D721Med (cell line): ENCODE data around the gene NPIPB12.
"Not testable (repeated sequence)": the region's sequence is repeated elsewhere in the genome, so short reads cannot be mapped to it uniquely, and the experiment has no call there.

Experiments
- DNase-seq: peaks from one replicate; pipeline ENCODE4 v3.0.0; 2011; ENCODE audit warnings: low spot score; ENCODE audit not compliant: insufficient read length
- FAIRE-seq: peaks from 2 replicates; lab custom pipeline; 2011; peaks lifted over from hg19 to GRCh38; lab: Jason Lieb, UNC

NPIPB12 gene

GRCh38 chr16:29506308-29506707 is at the start of gene NPIPB12:
Gene NPIPB12, minus strand, starts transcription at chr16:29506408.
- not testable (repeated sequence) for FAIRE-seq, DNase-seq

DNA sequence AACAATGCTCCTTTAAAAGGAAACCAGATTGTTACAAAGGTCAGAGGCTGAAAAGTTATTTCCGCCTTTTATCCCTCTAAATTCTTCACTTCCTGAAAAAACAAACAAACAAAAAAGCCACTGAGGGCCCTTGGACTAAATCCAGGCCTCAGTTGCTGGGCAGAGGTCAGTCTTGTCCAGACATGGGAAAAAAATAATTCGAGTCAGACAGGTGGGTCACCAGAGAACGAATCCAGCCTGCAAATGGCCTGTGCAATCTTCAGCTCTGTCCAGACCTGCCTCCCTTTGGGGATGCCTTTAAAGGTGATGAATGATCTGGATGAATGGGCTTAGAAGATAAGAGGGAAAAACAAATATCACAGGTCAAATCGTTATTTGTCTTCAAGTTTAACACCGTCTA is 15.3 kb upstream of the NPIPB12 start:
- not testable (repeated sequence) for FAIRE-seq, DNase-seq

DNA sequence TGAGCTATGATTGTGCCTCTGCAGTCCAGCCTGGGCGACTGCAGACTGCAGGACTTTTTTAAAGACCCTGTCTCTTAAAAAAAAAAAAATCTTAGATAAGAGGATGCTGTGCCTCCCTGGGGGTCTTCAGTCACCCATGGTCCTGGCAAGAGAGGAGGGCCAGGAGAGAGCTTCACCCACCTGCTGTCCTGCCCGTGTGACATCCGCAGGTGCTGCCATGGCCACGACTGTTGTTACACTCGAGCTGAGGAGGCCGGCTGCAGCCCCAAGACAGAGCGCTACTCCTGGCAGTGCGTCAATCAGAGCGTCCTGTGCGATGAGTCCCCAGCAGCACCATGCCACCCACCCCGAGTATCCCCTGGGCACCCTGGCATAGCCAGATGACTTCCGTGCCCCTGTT is 23.9 kb downstream of the NPIPB12 start:
- FAIRE-seq, DNase-seq: not testable (repeated sequence)

DNA sequence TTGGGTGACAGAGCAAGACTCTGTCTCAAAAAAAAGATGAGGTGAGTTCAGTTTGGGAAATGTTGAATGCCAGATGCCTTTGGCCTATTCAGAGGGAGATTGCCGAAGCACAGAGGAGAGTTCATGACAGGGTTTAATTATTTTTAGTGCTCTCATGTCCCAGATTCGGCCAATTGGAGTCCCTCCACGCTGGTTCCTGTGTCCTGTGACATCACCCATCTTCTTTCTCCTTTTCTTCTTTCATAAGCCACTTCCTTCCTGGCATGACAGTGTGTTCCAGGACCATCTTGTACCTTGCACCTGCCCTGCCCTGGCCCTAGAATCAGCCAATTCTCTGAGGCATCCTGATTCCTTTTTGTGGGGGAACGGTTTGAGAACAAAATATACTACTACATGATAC is 34.1 kb downstream of the NPIPB12 start:
- not testable (repeated sequence) for DNase-seq, FAIRE-seq

- not testable (repeated sequence) for FAIRE-seq, DNase-seq
Observed at GRCh38 chr16:29469660-29470059, 36.5 kb downstream of the NPIPB12 start.

- not testable (repeated sequence) for DNase-seq, FAIRE-seq
Observed at GRCh38 chr16:29467654-29468366, 38.4 kb downstream of the NPIPB12 start.

- not testable (repeated sequence) for FAIRE-seq, DNase-seq
Observed at GRCh38 chr16:29466904-29467303, 39.3 kb downstream of the NPIPB12 start.

DNA sequence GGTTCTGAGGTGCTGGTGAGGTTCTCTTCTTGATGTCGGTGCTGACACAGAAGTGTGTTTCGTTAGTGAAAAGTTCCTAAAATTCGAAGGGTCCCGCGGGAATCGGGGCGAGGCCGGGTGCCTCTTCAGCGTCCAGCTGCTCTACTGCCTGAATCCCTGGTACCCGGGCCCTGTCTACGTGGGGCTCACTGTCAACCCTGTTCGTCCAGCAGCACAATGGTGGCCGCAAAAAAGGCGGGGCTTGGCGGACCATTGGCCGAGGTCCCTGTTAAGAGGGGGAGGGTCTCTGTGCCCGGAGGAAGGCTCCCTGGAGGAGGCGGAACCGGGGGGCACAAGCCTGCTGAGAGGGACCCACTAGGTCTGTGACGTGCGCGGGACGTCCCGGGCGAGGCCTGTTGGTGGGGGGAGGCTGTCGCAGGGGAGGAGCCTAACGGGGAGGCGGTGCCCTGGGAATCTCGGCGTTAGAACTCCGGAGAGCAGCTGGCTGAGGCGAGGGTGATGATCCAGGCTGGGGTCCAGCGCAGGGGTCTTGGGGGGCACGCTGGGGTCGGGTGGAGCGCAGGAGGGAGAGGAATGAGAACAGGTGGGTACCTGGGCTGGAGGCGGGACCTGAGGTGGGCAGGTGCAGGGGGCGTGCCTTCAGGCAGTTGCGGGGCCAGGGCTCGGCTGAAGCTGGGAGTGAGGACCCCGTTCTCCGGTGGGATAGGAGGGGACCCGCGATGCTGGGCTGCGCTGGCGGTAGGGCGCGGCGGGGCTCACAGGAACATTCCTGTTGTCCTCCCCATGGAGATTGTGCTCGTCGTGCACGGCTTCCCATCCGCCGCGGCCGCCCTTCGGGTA is 40.0 kb downstream of the NPIPB12 start:
- not testable (repeated sequence) for DNase-seq, FAIRE-seq

- FAIRE-seq: not testable (repeated sequence)
Observed at GRCh38 chr16:29460647-29461030, 45.6 kb downstream of the NPIPB12 start.

GRCh38 chr16:29459706-29460646 is 46.2 kb downstream of the NPIPB12 start, which contains the start of gene SULT1A4:
Gene SULT1A4, plus strand, starts transcription at chr16:29459913. Its CDS starts 1,473 bp downstream, at chr16:29461386.
- not testable (repeated sequence) for FAIRE-seq, DNase-seq

More at GRCh38 chr16:29460647-29461030, 45.6 kb downstream of the NPIPB12 start:
- DNase-seq: not testable (repeated sequence)

DNA sequence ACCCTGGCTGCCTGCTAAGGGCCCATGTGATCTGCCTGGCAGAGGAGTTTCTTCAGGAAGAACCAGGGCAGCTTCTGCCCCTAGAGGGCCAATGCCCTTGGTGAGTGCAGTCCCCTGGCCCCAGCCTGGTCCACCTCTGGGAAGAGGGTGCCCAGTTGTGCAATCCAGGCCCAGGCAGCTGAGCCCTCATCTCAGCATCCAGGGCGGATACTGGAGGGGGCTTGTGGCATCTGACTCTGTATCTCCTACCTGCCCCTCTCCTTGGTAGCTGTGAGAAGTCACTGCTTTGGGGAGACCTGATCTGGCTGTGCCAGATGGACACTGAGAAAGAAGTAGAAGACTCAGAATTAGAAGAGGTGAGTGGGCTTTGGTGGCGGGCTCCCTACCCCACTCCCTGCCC is 48.5 kb downstream of the NPIPB12 start:
- not testable (repeated sequence) for FAIRE-seq, DNase-seq

GRCh38 chr16:29454828-29455227 is 51.4 kb downstream of the NPIPB12 start:
- DNase-seq, FAIRE-seq: not testable (repeated sequence)

- not testable (repeated sequence) for FAIRE-seq
Observed at GRCh38 chr16:29454269-29454668, 51.9 kb downstream of the NPIPB12 start, which contains the start of the genes BOLA2 and SLX1B. Gene BOLA2, minus strand, starts transcription at chr16:29454351. Its CDS starts 98 bp downstream, at chr16:29454253. Gene SLX1B, plus strand, starts transcription at chr16:29454533.

GRCh38 chr16:29453754-29454153 is 52.5 kb downstream of the NPIPB12 start:
- not testable (repeated sequence) for FAIRE-seq, DNase-seq

More at GRCh38 chr16:29454269-29454668, 51.9 kb downstream of the NPIPB12 start, which contains the start of the genes BOLA2 and SLX1B:
- DNase-seq: not testable (repeated sequence)
